Measurements from ENCODE around the gene GOLT1A.
A peak's percentile ranks its signal among the peaks of the same experiment; 100 is the strongest.

Gene GOLT1A

DNA sequence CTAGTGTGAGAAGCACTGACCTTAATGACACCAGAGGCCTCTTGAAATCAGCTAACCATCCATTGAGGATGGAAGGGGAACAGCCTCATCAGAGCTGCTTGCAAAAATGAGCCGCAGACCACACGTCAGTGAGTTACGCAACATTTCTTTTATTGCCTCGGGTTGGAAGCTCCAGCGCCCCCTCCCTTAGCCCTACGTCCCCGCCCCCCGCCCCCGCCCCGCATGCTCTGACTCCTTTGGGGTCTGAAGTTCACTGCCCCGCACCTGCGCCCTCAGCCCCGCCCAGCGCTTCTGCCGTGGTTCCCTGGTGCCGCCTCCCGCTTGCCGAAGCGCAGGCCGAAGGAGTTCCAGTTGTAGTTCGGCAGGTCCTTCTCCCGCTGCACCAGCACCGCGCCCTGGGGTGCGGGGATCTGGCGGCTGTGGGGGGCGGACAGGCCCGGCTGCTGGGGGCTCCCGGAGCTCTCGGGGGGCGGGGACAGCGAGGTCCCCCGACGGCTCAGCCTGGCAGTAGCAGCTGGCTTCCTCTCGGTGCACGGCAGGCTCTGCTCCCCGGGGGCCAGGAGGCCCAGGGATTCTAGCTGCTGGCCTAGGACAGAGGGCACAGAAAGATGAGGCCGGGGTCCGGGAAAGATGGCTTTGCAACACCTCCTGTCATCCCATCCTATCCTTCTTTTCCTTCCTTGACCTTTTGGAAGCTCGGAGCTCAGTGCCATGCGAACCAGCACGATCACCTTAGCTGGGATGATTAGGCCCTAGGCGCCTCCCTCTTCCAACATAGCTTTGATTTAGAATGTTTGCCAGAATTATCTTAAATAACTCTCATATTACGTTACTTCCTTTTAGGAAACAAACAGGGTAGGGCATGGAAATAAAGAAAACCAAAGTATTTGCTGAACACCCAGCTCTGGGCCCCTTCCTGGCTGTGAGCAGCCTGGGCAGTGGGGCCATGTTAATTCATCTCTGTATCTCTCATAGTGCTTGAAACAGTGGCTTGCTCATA lies 23.3 kb downstream of the GOLT1A start:
- no peak for DNase-seq

DNA sequence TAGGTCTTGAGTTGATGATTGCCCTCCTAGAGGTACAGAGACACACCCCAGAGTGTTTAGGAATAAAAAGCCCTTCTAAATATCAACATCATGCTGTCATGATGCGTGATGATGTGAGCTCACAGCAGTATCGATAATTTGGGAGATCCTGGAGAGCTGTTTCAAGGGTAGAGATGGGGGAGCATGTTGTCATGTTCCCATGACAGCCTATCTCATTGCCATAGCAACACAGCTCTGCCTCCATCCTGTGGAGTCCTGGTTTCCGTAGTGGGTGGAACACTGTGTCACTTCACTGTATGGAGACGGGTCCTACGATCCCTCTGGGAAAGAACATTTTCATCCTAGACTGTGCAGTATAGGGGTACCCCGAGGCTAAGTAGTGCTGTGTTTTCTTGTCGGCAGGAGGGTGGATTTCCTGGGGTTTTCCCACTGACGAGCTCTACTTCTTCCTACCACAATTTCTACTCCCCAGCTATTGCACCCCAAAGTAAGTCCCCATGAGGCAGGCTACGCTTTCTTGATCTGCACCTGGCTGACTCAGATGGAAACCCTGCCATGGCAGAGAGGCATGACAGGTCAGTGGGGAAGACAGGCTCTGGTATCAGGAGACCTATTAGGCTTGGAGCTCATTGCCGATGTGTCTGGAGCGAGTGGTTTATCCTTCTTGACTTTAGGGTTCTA lies 24.7 kb downstream of the GOLT1A start:
- no peak for DNase-seq

DNA sequence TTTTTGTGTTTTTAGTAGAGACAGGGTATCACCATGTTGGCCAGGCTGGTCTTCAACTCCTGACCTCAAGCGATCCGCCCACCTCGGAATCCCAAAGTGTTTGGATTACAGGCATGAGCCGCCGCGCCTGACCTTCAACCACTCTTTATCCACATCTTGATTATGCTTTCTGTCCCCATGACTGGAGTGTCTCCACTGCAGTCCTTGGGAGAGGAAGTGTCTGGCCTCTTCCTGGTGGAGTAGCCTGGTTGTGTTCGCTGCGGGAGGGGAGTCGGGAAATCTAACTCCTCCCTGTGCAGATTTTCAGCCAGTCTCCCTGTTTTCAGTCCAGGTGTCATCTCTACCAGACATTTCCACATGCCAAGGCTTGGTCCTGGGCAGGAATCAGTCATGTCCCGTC lies 27.2 kb downstream of the GOLT1A start:
- no peak for DNase-seq

DNA sequence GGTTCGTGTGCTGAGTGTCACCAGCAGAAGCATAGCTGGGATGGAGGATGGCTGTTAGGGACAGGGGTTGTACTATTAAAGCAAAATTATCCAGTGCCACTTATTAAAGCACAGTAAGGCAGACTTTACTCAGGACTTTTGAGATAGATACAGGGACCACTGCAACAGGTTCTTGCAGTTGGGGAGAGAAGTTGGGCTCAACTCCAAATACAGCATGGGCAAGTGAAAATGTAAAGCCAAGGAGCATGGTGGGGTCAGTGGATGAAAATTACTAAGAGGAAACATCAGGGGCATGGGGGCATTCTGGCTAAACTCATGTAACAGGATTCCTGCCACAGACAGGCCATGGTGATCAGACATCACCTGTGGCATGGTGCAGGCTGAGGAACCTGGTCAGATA lies 32.7 kb downstream of the GOLT1A start:
- no peak for DNase-seq

DNA sequence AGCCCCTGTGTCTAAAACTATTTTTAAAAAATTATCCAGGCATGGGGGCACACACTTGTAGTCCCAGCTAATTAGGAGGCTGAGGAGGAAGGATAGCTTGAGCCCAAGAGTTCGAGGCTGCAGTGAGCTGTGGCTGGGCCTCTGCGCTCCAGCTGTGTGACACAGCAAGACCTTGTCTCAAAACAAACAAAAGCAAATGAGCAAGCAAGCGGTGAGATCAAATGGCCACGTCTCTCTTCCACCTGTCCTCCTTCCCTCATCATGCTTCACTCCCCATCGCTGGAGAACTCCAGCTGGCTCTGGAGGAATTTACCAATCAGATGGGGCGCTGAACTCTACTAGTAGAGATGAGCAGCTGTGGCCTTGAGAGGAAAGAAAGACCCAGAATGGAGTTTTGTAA lies 33.7 kb downstream of the GOLT1A start:
- DNase-seq = no peak

DNA sequence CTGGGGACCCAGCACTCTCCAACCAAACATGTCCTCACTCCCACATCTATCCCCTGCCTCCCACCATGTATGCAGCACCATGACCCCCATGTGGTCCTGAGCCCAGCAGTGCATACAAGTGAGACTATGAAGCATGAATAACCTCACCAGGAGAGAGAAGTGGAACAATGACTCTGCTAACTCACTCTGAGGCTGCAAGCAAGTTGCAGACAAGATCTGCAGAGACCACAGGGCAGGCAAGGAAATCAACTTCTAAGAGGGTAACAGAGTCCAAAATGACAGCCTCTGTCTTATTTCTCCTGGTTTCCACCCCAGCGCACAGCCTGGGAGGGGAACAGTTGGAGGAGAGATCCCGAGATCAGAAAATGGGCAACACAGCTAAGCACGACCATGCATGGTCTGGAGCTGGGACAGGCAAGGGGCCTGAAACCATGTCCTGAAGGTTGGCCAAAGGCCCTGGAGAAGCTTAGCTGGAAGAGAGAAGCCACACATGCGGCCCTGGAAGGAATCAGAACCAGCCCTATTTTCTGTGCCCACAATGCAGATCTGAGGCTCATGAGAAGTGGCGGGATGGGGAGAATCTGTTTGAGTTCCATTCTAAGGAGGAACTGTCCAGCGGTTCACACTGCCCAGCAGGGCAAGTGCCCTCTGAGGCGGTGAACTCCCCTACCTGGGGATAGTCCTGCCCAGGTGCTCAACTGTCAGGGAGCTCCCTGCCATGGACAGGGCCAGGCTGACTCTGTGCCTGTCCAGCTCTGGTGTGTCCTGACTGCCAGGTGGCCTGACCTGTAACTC lies 35.1 kb downstream of the GOLT1A start:
- no peak for DNase-seq

DNA sequence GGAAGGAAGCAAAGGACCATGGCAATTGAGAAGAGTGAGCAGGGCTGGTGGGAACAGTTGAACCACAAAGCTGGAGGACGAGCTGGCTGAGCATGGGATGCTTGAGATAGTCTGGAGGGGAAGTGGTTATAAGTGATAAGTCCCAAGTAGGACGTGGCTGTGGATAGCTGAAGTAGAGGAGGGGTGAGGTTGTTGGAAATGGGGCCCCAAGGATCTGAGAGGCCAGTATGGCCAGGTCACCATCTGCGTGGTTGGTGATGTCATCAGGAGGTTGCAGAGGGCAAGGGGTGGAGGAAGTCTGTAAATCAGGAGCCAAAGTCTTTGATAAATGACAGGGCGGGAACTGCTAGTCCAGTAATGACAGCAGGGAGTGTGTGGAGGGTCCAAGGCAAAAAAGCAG lies 36.7 kb downstream of the GOLT1A start:
- no peak for DNase-seq

DNA sequence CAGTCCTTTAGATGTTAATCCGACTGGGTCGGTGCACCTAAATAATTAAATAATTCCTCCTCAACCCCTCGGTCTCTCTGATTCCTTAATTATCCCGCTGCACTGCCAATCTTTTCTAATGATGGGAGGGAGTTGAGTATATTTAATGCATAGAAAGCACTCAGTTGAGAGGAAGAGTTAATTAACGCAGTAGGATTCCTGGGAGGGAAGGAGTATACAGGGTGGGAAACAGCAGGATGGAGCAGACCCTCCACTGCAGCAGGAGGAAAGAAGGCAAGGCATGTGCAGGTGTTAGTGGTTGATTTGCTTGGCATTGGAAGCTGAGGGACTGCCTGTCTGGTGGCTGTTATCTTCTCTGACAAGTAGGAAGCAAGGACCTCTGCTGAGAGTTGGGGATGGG lies 37.7 kb downstream of the GOLT1A start:
- no peak for DNase-seq

DNA sequence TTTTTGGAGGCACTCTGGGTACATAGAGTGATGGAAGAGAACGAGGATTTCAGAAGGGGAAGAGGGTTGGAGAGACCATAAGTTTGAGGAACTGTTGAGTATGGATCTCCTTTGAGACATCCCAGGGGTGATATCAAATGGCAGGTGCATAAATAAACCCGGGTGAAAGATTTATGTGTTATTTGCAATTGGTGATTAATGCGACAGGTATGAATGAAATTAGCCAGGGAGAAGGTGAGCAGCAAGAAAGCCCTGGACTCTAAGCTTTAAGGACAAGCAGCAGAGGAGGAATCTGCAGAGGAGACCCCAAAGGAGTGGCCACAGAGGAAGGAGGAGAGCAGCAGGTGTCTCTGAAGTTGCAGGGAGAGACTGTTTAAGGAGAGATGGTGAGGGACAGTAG lies 38.8 kb downstream of the GOLT1A start:
- no peak for DNase-seq

DNA sequence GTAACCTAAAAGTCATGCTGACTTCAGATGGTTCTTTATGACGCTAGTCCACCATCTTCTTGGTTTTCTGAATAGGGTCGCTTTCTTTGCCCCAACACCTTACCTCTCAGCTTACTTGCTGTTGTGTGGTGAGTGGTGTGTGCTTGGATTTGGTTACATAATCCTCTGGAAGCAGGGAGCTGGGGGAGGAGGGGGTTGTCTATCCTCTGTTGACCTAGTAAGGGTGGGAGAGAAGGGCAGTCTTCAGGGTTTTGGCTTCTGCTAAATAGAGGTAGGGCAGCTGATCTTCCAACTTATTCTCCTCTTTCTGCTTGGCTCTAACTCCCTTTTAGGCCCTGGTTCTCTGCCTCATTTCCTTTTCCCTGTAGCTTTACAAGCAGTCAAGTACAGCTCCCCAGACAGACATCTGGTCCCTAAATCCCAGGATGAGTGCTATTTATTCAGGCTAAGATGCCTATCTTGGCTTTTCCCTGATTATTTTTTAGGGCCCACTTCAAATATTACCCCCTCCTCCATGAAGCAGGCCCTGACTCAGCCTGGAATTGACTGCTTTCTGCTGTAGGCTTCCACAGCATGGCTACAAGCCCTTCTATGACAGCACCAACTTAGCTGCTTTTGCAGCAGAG lies 41.3 kb downstream of the GOLT1A start:
- no peak for DNase-seq

DNA sequence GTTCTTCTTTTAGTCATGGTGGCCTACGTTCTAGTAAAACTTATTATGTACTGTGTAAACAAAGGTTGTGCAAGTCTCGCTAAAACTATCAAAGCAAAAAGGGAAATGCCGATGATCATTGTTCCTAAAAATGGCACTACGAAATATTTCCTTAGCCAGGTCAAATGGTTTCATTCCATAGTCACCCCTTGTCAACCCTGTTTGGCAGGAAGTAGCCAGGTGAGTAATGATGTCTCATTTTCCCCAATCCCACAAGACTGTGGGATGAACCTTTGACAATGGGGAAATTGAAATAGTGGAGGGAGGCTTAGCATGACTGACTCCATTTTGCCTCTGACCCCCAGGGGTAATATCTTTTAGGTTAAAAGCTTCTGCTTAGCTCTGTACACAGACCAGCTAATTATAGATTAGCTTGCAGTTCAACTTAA lies 42.0 kb downstream of the GOLT1A start:
- DNase-seq = no peak

DNA sequence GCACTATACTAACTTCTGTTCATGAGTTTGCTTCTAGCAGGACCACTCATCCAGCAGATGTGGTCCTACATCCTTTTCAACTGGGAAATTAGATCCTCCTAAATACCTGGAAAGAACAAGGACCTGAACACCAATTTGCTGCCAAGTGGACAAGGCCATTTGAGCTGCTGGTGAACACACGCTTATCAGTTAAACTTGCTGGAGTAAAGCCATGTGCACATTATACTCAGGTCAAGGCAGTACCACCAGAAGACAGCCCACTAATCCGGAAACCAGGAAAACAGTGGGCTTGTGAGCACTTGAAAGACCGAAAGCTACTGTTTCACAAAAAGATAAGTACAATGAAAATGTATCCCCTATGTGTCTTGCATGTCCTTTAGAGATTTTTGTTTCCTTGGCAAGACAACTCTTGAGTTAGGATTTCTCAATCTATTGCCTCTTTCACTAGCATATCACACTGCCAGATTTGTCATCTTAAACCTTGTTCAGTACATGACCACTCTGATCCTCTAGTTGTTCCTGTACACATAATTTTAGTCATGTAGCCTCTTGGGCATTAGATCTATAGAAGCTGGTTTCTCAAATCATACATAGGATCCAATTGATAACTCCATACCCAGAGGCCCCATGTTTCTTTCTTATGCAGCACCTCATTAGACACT lies 43.2 kb downstream of the GOLT1A start:
- no peak for DNase-seq

DNA sequence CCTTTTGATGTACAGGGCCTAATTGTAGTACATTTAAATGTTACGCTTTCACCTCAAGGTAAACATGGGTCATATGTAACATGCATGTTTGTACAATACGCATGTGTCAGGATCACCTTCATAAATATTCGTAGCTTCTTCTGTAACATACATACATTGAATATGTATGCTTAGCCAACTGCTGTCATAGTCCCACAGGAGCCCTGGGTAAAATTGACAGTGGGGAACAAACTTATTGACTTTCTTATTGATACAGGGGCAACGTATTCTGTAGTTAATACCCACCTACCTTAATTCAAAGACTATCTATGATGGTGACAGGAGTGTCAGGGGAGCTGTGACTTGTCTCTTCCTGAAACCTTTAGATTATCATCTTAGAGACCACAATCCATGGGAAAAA lies 43.9 kb downstream of the GOLT1A start:
- no peak for DNase-seq

DNA sequence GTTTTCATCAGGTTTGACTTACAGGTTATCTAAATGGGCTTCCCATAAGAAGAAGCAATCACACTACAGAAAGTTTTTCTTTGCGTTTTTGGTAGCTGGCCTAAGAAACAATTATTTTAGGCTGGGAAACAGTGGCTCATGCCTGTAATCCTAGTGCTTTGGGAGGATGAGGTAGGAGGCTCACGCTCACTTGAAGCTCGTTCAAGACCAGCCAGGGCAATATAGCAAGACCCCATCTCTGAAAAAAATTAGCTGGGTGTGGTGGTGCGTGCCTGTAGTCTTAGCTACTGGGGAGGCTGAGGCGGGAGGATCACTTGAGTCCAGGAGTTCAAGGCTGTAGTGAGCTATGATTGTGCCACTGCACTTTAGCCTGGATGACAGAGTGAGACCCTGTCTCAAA lies 46.1 kb downstream of the GOLT1A start:
- no peak for DNase-seq

DNA sequence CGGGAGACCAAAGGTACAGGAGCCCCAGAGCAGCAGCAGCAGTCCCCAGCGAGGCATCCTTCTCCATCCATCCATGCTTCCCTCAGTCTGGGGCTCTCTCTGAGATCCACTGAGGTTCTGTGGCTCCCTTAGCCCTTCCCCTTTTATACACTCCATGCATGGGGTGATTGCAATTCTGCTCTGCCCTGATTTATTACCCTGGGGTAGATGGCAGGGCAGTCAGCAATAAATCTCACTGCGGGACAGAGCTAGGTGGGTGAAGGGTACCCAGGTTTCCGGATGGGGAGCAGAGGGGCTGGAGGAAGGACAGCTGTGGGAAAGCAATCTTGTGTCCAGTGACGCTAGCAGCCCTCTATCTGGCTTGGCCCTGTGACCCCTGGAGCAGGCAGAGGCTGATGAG lies 47.6 kb downstream of the GOLT1A start, which contains the start of gene REN:
Gene REN, minus strand, starts transcription at position 119 of the 400 bp plus-strand sequence. Its CDS starts 44 bp downstream, at position 75.
- DNase-seq = no peak

DNA sequence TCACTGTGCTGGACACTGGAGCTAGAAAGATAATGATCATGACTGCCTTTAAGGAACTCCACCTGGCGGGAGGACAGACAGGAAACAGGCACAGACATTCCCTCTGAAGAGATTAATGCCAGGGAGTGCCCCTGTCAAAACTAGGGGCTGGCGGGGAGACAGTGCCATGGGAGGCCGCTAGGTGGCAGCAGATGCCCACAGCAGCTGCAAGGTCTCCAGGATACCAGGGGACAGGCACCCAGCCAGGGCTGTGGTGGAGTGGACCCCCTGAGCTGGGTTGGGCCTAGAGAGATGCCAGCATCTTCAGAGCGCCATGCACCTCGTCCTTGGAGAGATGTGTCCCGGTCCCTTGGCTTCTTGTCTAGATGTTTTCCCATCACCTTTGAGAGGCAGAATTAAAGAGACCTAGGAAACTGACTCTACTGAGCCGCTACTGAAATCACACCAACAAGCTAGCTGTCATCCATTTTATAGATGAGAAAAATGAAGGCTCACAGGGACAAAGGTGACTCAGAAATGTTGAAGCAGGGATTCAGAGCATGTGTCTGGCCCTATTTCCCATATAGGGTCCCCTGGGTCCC lies 51.2 kb downstream of the GOLT1A start:
- peak; percentile 79 for DNase-seq

DNA sequence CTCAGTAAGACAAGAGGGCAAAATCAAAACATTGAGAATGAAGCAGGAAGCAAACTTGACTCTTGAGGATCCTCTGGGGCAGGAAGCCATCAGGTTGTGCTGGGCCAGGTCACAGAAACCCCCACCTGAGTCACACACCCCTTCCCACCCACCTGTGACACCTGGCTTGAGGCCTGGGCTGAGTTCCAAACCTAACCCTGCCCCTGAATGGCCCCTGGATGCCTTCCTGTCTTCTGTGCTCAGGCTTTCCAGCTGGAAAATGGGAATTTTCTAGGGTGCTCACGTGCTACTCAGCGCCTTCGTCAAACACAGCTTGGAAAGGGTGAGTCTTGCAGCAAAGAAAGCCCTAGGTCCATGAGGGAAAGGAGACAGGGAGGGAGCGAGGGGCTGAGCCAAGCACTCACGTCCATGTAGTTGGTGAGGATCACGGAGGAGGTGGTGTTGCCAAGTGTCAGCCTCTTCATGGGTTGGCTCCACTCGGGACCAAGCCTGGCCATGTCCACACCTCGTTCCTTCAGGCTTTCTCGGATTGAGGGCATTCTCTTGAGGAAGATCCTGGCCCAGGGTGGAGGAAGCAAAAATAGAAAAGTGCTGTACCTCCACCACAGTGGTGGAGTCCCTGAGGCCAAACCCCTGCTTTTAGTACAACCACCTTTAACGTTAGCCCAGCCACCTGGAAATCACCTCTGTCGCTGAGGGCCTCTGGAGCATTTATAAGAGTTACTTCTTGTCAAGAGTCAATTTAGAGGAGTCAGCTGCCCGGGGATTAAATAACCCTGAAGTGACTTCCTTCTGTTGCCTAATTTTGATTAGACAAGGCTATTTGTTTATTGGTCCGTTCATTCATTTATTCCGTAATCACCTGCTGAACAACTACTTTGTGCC lies 51.9 kb downstream of the GOLT1A start:
- DNase-seq = no peak

DNA sequence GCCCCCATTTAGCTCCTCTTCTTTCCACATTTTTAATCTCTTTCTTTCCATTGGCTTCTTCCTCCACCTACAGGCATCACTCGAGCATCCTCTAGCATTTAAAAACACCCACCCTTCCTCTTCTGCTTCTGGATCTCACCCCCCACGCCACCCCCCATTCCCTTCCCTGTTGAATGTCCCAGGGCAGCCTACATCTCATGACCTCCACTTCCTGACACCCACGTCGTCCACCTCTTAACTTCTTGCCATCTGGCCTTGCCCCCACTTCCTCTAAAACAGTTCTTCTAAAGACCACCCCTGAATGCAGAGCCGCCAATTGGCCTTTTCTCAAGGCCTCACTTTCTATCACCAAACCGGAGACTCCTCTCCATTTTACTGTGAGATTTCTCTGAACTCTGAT lies 55.8 kb downstream of the GOLT1A start:
- DNase-seq = no peak

DNA sequence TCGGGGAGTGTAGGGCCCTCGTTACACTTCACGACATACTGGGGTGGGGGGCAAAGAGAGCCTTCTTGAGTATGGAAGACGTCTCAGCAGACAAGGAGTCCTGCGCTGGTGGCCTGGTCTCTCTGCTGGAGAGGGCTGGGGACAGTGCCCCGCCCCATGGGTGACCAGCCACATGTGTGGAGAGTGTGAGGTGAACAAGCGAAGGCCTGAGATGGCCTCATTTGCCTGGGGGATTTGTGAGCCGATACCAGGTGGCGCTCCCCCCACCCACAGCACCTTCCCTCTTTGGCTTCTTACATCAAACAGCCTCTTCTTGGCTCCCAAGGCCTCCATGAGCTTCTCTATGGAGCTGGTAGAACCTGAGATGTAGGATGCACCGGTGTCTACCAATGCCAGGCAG lies 57.9 kb downstream of the GOLT1A start:
- no peak for DNase-seq

DNA sequence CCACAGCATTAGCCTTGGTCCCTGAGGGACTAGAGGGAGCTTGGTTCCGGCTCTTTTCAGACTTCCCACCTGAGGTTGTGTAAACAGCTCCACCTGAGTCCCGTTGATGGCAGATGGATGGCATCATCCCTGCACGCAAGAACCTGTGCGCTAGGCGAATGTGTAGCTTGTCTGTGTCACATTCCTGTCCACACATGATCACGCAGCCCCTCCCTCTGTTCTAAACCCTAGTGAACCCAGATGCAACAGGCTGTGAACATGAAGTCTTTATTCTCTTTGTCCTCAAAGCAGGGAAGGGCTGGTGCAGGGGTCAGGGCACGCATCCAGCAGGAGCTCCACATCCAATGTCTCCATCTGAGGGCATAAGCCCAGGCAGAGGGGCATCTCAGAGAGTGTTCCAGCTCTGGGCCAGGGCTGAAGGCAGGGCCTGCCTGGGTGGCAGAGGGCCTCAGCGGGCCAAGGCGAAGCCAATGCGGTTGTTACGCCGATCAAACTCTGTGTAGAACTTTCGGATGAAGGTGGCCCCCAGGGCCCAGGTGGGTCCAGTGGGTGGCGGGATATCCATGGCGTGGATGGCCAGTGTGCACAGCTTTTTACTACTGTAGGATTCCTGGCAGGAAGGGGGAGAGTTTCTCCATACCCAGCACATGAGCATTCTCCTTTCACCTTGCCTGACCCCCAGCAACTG lies 59.1 kb downstream of the GOLT1A start:
- no peak for DNase-seq
